OCI-LY7 (cell line): ENCODE measurements around the gene FYN. TPM values are rescaled to one million over a fixed set of nuclear protein-coding genes. Genes with fewer than 3 reads are reported as not detected.

Experiments used
- BruUV-seq: library from RNA; stranded (reverse); fragments of 400-500 nt; replicated peaks from 2 replicates; lab custom pipeline; 2021; lab: Mats Ljungman, UMichigan
- CTCF ChIA-PET: fragments of 300-600 bp; sonication (Branson Sonifier 250); formaldehyde crosslinking; loops from one replicate; lab custom pipeline; 2022; ENCODE audit warnings: antibody characterized with exemption; ENCODE audit not compliant: unreplicated experiment; lab: Charles Lee
- POLR2A ChIA-PET: fragments of 300-600 bp; sonication (Branson Sonifier 250); formaldehyde crosslinking; loops from one replicate; lab custom pipeline; 2022; ENCODE audit warnings: antibody characterized with exemption; lab: Charles Lee
- DNase-seq: peaks from one replicate; pipeline ENCODE4 v3.0.0-alpha.2; 2015; ENCODE audit warnings: low spot score
- H2AFZ ChIP-seq: fragments of 200-600 bp; sonication (generic), shearing (Covaris generic); 2 replicates; pipeline ENCODE4 v1.6.1; 2014; ENCODE audit warnings: mild to moderate bottlenecking, antibody characterized with exemption, low read length, moderate library complexity
- H3K27ac ChIP-seq: fragments of 200-600 bp; sonication (generic); 2 replicates; pipeline ENCODE4 v1.5.1; 2014; ENCODE audit warnings: mixed run types, low read depth, mild to moderate bottlenecking, moderate library complexity, low read length, inconsistent platforms; ENCODE audit not compliant: poor library complexity, severe bottlenecking
- H3K36me3 ChIP-seq: fragments of 200-600 bp; sonication (generic); 2 replicates; pipeline ENCODE4 v1.6.1; 2014; ENCODE audit warnings: mild to moderate bottlenecking, antibody characterized with exemption, low read length, moderate library complexity, mixed read lengths; ENCODE audit not compliant: insufficient read depth
- H3K4me1 ChIP-seq: fragments of 200-600 bp; sonication (generic); 2 replicates; pipeline ENCODE4 v1.5.1; 2014; ENCODE audit warnings: mild to moderate bottlenecking, low read length; ENCODE audit not compliant: insufficient read depth, poor library complexity, severe bottlenecking
- H3K4me2 ChIP-seq: fragments of 200-600 bp; sonication (generic); 2 replicates; pipeline ENCODE4 v1.6.1; 2014; ENCODE audit warnings: mild to moderate bottlenecking, low read length
- H3K4me3 ChIP-seq: fragments of 200-600 bp; sonication (generic); 2 replicates; pipeline ENCODE4 v1.5.1; 2014; ENCODE audit warnings: mild to moderate bottlenecking, low read depth, low read length; ENCODE audit not compliant: poor library complexity, severe bottlenecking
- H3K79me2 ChIP-seq: fragments of 200-600 bp; sonication (generic); 2 replicates; pipeline ENCODE4 v1.6.1; 2016; ENCODE audit warnings: low read depth, mild to moderate bottlenecking, low read length, moderate library complexity, mixed read lengths; ENCODE audit not compliant: insufficient read depth
- H3K9me2 ChIP-seq: fragments of 200-600 bp; sonication (generic); 2 replicates; pipeline ENCODE4 v1.6.1; 2016; ENCODE audit warnings: mild to moderate bottlenecking, low read length, mixed read lengths; ENCODE audit not compliant: insufficient read depth
- H3K9me3 ChIP-seq: fragments of 200-600 bp; sonication (generic); 2 replicates; pipeline ENCODE4 v1.6.1; 2014; ENCODE audit warnings: mild to moderate bottlenecking, mixed run types, low read length, mixed read lengths
- H4K20me1 ChIP-seq: fragments of 200-600 bp; sonication (generic); 2 replicates; pipeline ENCODE4 v1.6.1; 2014; ENCODE audit warnings: mild to moderate bottlenecking, antibody characterized with exemption, low read length, moderate library complexity, mixed read lengths; ENCODE audit not compliant: insufficient read depth
- CTCF ChIP-seq: fragments of 200-600 bp; sonication (generic); conservative IDR thresholded peaks from 2 replicates; pipeline ENCODE4 v1.5.1; 2014; ENCODE audit warnings: mild to moderate bottlenecking, antibody characterized with exemption, low read length, moderate library complexity, mixed read lengths
- EZH2phosphoT487 ChIP-seq: fragments of 200-600 bp; sonication (generic); IDR thresholded peaks from 2 replicates; pipeline ENCODE4 v1.6.1; 2018; ENCODE audit warnings: low read depth, borderline replicate concordance, mild to moderate bottlenecking, mixed run types, antibody characterized with exemption, low read length, moderate library complexity, mixed read lengths
- intact Hi-C: fragments of 100-400 bp; cut with micrococcal nuclease; formaldehyde crosslinking; loops from one replicate; pipeline ENCODE4 v1.10.0; 2022; ENCODE audit not compliant: unreplicated experiment
- total RNA-seq, 2 experiments: library from RNA; depleted of rRNA in 1 of 2; stranded (reverse); fragments of >200 nt in 1 of 2; shearing (Covaris generic) in 1 of 2; gene quantifications; 2 replicates each; pipeline ENCODE4 v1.2.3, GENCODE V29; 2014 to 2022

Gene FYN
- total RNA-seq, 2 experiments from 2014 or later: 57.3 to 92.9 TPM

GRCh38 chr6:111800821-111801220 lies 72.4 kb downstream of the FYN start:
- Histone ChIP-seq H3K36me3 (no peaks in the 10 kb centered on the region), H4K20me1 (no peaks in the 10 kb centered on the region), H3K27ac (no peak overlapping the region), H3K4me3 (no peak overlapping the region), H3K4me1 (peaks cover 7% of the 10 kb centered on the region), H3K4me2 (no peak overlapping the region), H3K9me3 (no peaks in the 10 kb centered on the region), H3K9me2 (no peaks in the 10 kb centered on the region), H2AFZ (no peak overlapping the region), H3K79me2 (no peaks in the 10 kb centered on the region)
- no peak for TF ChIP-seq CTCF
- no peak for TF ChIP-seq EZH2phosphoT487
- ChIA-PET CTCF (no interaction called here), POLR2A (no interaction called here)
- intact Hi-C loops: no loop called here
- DNase-seq: no peak
- BruUV-seq: no TSS peak

GRCh38 chr6:111800259-111800765 lies 72.9 kb downstream of the FYN start:
- no peaks in the 10 kb centered on the region for H3K79me2 ChIP-seq
- intact Hi-C loops: no loop called here
- H3K4me1 ChIP-seq: peaks cover 2% of the 10 kb centered on the region

More at GRCh38 chr6:111800259-111800765, 72.9 kb downstream of the FYN start:
- no peaks in the 10 kb centered on the region for H3K9me3 ChIP-seq
- no TSS peak for BruUV-seq
- H3K36me3 ChIP-seq: no peaks in the 10 kb centered on the region
- no peak overlapping the region for H3K4me2 ChIP-seq
- H4K20me1 ChIP-seq: no peaks in the 10 kb centered on the region
- H3K4me3 ChIP-seq: no peak overlapping the region
- H2AFZ ChIP-seq: no peak overlapping the region
- CTCF ChIA-PET: no interaction called here
- TF ChIP-seq EZH2phosphoT487 (no peak), CTCF (no peak)
- DNase-seq: no peak
- POLR2A ChIA-PET: interaction anchor here (0.6 kb wide), 1 partner anchor 347 kb away, joined by 3 read pairs; no protein-coding TSS in a partner anchor
- H3K9me2 ChIP-seq: no peaks in the 10 kb centered on the region
- no peak overlapping the region for H3K27ac ChIP-seq
